HEK293 (cell line): ENCODE data around the gene NANOG.

Experiments
- CTCF ChIA-PET: fragments of 350-600 bp; formaldehyde crosslinking; extraction: SDS; loops from one replicate; lab custom pipeline; 2021; ENCODE audit warnings: antibody characterized with exemption; lab: Yijun Ruan, JAX
- POLR2A ChIA-PET: fragments of 300-600 bp; formaldehyde crosslinking; extraction: SDS; loops from one replicate; lab custom pipeline; 2020; ENCODE audit warnings: antibody characterized with exemption, inconsistent platforms; lab: Yijun Ruan, JAX
- H3K27ac ChIP-seq: fragments of 200-500 bp; sonication (Bioruptor generic); 2 replicates; pipeline ENCODE4 v1.5.1; 2014; ENCODE audit warnings: low read depth, low read length, control low read depth, inconsistent platforms; ENCODE audit errors: extremely low read depth
- H3K36me3 ChIP-seq, 2 experiments: fragments of 200-500 bp in 1 of 2; sonication (Bioruptor generic) in 1 of 2; 1 replicate in 1 of 2; 2 replicates in 1 of 2; pipeline ENCODE4 v1.5.1; 2014 to 2017; ENCODE audit warnings: inconsistent platforms in 2 of 2, low read length in 2 of 2; ENCODE audit not compliant: control insufficient read depth in 2 of 2, insufficient read depth in 1 of 2
- H3K4me1 ChIP-seq: fragments of 200-500 bp; sonication (Bioruptor generic); 2 replicates; pipeline ENCODE4 v1.5.1; 2014; ENCODE audit warnings: mild to moderate bottlenecking, low read length, inconsistent platforms; ENCODE audit not compliant: control insufficient read depth, insufficient read depth
- H3K4me3 ChIP-seq: 2 replicates; pipeline ENCODE4 v1.5.1; 2011; ENCODE audit warnings: low read depth, mild to moderate bottlenecking, control low read depth, low read length, moderate library complexity
- H3K9me3 ChIP-seq: fragments of 200-500 bp; sonication (Bioruptor generic); 2 replicates; pipeline ENCODE4 v1.5.1; 2014; ENCODE audit warnings: low read depth, low read length, inconsistent platforms; ENCODE audit not compliant: control insufficient read depth, insufficient read depth
- ATF2 ChIP-seq: fragments of 450-650 bp; formaldehyde crosslinking; IDR thresholded peaks from 2 replicates; pipeline ENCODE4 v1.5.1; 2016; ENCODE audit warnings: missing biosample characterization, missing genetic modification characterization, low read depth
- ELK4 ChIP-seq: IDR thresholded peaks from 2 replicates; pipeline ENCODE4 v1.6.1; 2011; ENCODE audit warnings: mild to moderate bottlenecking, low read depth, low read length, borderline replicate concordance
- KLF1 ChIP-seq: fragments of 450-650 bp; formaldehyde crosslinking; IDR thresholded peaks from 2 replicates; pipeline ENCODE4 v1.5.1; 2016; ENCODE audit warnings: missing biosample characterization, missing genetic modification characterization
- KLF8 ChIP-seq: fragments of 450-650 bp; formaldehyde crosslinking; IDR thresholded peaks from 2 replicates; pipeline ENCODE4 v1.5.1; 2016; ENCODE audit warnings: missing biosample characterization, missing genetic modification characterization
- MYNN ChIP-seq: fragments of 450-650 bp; formaldehyde crosslinking; IDR thresholded peaks from 2 replicates; pipeline ENCODE4 v1.5.1; 2016; ENCODE audit warnings: missing biosample characterization, missing genetic modification characterization, borderline replicate concordance
- OVOL3 ChIP-seq: fragments of 450-650 bp; formaldehyde crosslinking; IDR thresholded peaks from 2 replicates; pipeline ENCODE4 v1.5.1; 2016; ENCODE audit warnings: missing biosample characterization, missing genetic modification characterization
- PBX3 ChIP-seq: sonication (generic); formaldehyde crosslinking; IDR thresholded peaks from 2 replicates; pipeline ENCODE4 v1.8.1; 2022; ENCODE audit warnings: mild to moderate bottlenecking, moderate library complexity, missing genetic modification reagents
- PRDM1 ChIP-seq: fragments of 450-650 bp; formaldehyde crosslinking; IDR thresholded peaks from 2 replicates; pipeline ENCODE4; 2016; ENCODE audit warnings: missing biosample characterization, missing genetic modification characterization
- SCRT1 ChIP-seq: fragments of 450-650 bp; formaldehyde crosslinking; IDR thresholded peaks from 2 replicates; pipeline ENCODE4 v1.5.1; 2016; ENCODE audit warnings: missing biosample characterization, missing genetic modification characterization, borderline replicate concordance
- TCF7L2 ChIP-seq: IDR thresholded peaks from 2 replicates; pipeline ENCODE4 v1.6.1; 2011; ENCODE audit warnings: low read depth, mild to moderate bottlenecking, inconsistent platforms, low read length, moderate library complexity, borderline replicate concordance
- YY1 ChIP-seq: fragments of 450-650 bp; formaldehyde crosslinking; IDR thresholded peaks from 2 replicates; pipeline ENCODE4 v1.5.1; 2018; ENCODE audit warnings: missing biosample characterization, missing genetic modification characterization
- ZBTB20 ChIP-seq: fragments of 450-650 bp; formaldehyde crosslinking; IDR thresholded peaks from 2 replicates; pipeline ENCODE4 v1.5.1; 2016; ENCODE audit warnings: missing biosample characterization, missing genetic modification characterization
- ZFHX2 ChIP-seq: fragments of 450-650 bp; formaldehyde crosslinking; conservative IDR thresholded peaks from 2 replicates; pipeline ENCODE4 v1.5.1; 2016; ENCODE audit warnings: missing biosample characterization, missing genetic modification characterization
- ZNF140 ChIP-seq: fragments of 450-650 bp; formaldehyde crosslinking; IDR thresholded peaks from 2 replicates; pipeline ENCODE4 v1.5.1; 2016; ENCODE audit warnings: missing biosample characterization, missing genetic modification characterization
- ZNF146 ChIP-seq: fragments of 450-650 bp; formaldehyde crosslinking; IDR thresholded peaks from 2 replicates; pipeline ENCODE4 v1.5.1; 2016; ENCODE audit warnings: missing biosample characterization, missing genetic modification characterization
- ZNF202 ChIP-seq: fragments of 450-650 bp; formaldehyde crosslinking; IDR thresholded peaks from 2 replicates; pipeline ENCODE4 v1.5.1; 2016; ENCODE audit warnings: missing biosample characterization, missing genetic modification characterization, borderline replicate concordance
- ZNF223 ChIP-seq: fragments of 450-650 bp; formaldehyde crosslinking; IDR thresholded peaks from 2 replicates; pipeline ENCODE4 v1.5.1; 2016; ENCODE audit warnings: missing biosample characterization, missing genetic modification characterization
- ZNF248 ChIP-seq: fragments of 450-650 bp; formaldehyde crosslinking; IDR thresholded peaks from 2 replicates; pipeline ENCODE4 v1.5.1; 2017; ENCODE audit warnings: missing biosample characterization, missing genetic modification characterization
- ZNF280D ChIP-seq: fragments of 450-650 bp; formaldehyde crosslinking; IDR thresholded peaks from 2 replicates; pipeline ENCODE4 v1.5.1; 2016; ENCODE audit warnings: missing biosample characterization, missing genetic modification characterization
- ZNF292 ChIP-seq: fragments of 450-650 bp; formaldehyde crosslinking; IDR thresholded peaks from 2 replicates; pipeline ENCODE4 v1.5.1; 2016; ENCODE audit warnings: low read depth, missing biosample characterization, missing genetic modification characterization, borderline replicate concordance
- ZNF366 ChIP-seq: fragments of 450-650 bp; formaldehyde crosslinking; conservative IDR thresholded peaks from 2 replicates; pipeline ENCODE4 v1.5.1; 2016; ENCODE audit warnings: missing biosample characterization, missing genetic modification characterization
- ZNF394 ChIP-seq: fragments of 450-650 bp; formaldehyde crosslinking; IDR thresholded peaks from 2 replicates; pipeline ENCODE4 v1.5.1; 2016; ENCODE audit warnings: missing biosample characterization, missing genetic modification characterization, mild to moderate bottlenecking, moderate library complexity, borderline replicate concordance
- ZNF48 ChIP-seq: fragments of 450-650 bp; formaldehyde crosslinking; IDR thresholded peaks from 2 replicates; pipeline ENCODE4 v1.5.1; 2016; ENCODE audit warnings: missing biosample characterization, missing genetic modification characterization
- ZNF768 ChIP-seq: fragments of 450-650 bp; formaldehyde crosslinking; IDR thresholded peaks from 2 replicates; pipeline ENCODE4 v1.5.1; 2018; ENCODE audit warnings: missing biosample characterization, mild to moderate bottlenecking, missing genetic modification characterization

NANOG gene

GRCh38 chr12:7833831-7834230, 44.6 kb downstream of the NANOG start:
- no peaks in the 10 kb centered on the region for H3K4me1 ChIP-seq
- no peaks in the 10 kb centered on the region for H3K9me3 ChIP-seq
- H3K27ac ChIP-seq, result no peak overlapping the region
- ChIA-PET CTCF (interaction anchor here (0.6 to 1.4 kb wide), 5 partner anchors 17 to 124 kb away, joined by 3 to 6 read pairs (median 3); no protein-coding TSS in a partner anchor), POLR2A (no interaction called here)
- TF ChIP-seq KLF1 (tag by site-specific recombination) (no peak), ZNF202 (no peak), PRDM1 (tag by site-specific recombination) (peak; percentile 45; the same call in 1 of the 2 replicates), OVOL3 (tag by site-specific recombination) (no peak), ZBTB20 (tag by site-specific recombination) (no peak)
- H3K36me3 ChIP-seq, result no peaks in the 10 kb centered on the region
- H3K4me3 ChIP-seq, result no peak overlapping the region

- H3K36me3 ChIP-seq, result no peaks in the 10 kb centered on the region
- no peak for TF ChIP-seq ZNF292 (tag by site-specific recombination)
- TF ChIP-seq PBX3 (CRISPR knock-in tag), result no peak
- no peak for TF ChIP-seq ZNF202
- TF ChIP-seq ZNF48 (tag by site-specific recombination), result no peak
- TF ChIP-seq ZNF768 (tag by site-specific recombination), result no peak
- TF ChIP-seq ZNF146 (tag by site-specific recombination), result no peak
- TF ChIP-seq ZNF223, result no peak
- TF ChIP-seq SCRT1 (tag by site-specific recombination), result no peak
- TF ChIP-seq ZNF140 (tag by site-specific recombination), result no peak
- POLR2A ChIA-PET, result interaction anchor here (0.7 kb wide), 1 partner anchor 25 kb away, joined by 3 read pairs; no protein-coding TSS in a partner anchor
- H3K4me1 ChIP-seq, result no peaks in the 10 kb centered on the region
- H3K4me3 ChIP-seq, result no peak overlapping the region
- CTCF ChIA-PET, result interaction anchor here (0.6 to 1.4 kb wide), 8 partner anchors 17 to 633 kb away, joined by 3 to 7 read pairs (median 3); no protein-coding TSS in a partner anchor
- no peaks in the 10 kb centered on the region for H3K9me3 ChIP-seq
- H3K27ac ChIP-seq, result no peak overlapping the region
Measured at GRCh38 chr12:7834701-7835100, 45.5 kb downstream of the NANOG start.

- H3K9me3 ChIP-seq, result no peaks in the 10 kb centered on the region
- no peak overlapping the region for H3K4me3 ChIP-seq
- H3K27ac ChIP-seq, result no peak overlapping the region
- H3K36me3 ChIP-seq, result no peaks in the 10 kb centered on the region
- CTCF ChIA-PET, result interaction anchor here (0.6 to 1.3 kb wide), 6 partner anchors 25 to 633 kb away, joined by 3 to 7 read pairs (median 3); no protein-coding TSS in a partner anchor
- no peaks in the 10 kb centered on the region for H3K4me1 ChIP-seq
- POLR2A ChIA-PET, result interaction anchor here (0.7 kb wide), 1 partner anchor 25 kb away, joined by 3 read pairs; no protein-coding TSS in a partner anchor
- TF ChIP-seq ZNF280D (tag by site-specific recombination), result no peak
- no peak for TF ChIP-seq ELK4
- no peak for TF ChIP-seq MYNN (tag by site-specific recombination)
- TF ChIP-seq YY1 (tag by site-specific recombination), result no peak
- TF ChIP-seq ZNF394, result no peak
- TF ChIP-seq KLF8 (tag by site-specific recombination), result no peak
- no peak for TF ChIP-seq ATF2 (tag by site-specific recombination)
- TF ChIP-seq ZFHX2, result no peak
- TF ChIP-seq ZNF248, result no peak
- no peak for TF ChIP-seq TCF7L2
- TF ChIP-seq ZNF366 (tag by site-specific recombination), result no peak
Measured at GRCh38 chr12:7835116-7835515, 45.9 kb downstream of the NANOG start.
